ENCODE results near the gene CYLC1. TPM values are rescaled to one million over a fixed set of nuclear protein-coding genes. Genes with fewer than 3 reads are reported as not detected.

CYLC1 gene
- total and polyA plus RNA-seq, 8 donors, result not detected

DNA sequence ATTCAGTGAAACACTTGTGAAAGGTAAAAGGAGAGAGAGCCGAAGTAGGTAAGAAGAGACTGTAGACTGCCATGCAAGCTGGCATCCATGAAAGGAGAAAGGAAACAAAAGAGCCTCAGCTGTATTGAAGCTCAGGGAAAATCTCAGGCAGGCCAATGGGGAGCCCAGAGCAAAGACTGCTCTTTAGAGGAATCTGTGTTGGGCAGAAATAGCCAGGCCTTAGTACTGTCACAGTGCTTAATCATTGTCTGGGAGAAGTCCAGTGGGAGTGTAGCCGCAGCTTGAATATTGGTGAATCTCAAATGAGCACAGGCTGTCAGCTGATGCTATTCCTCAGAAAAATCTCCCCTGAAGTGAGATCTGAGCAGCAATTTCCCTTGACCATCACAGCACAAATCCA lies 27.6 kb downstream of the CYLC1 start:
- Histone ChIP-seq H3K27me3 (no peaks in the 10 kb centered on the region), H3K27ac (no peak overlapping the region), H3K9me3 (no peaks in the 10 kb centered on the region), H3K4me1 (no peaks in the 10 kb centered on the region), H3K36me3 (no peaks in the 10 kb centered on the region), H3K4me3 (no peak overlapping the region)
- intact Hi-C loops (cut with DNase I), result no loop called here
- DNase-seq, result no peak
- TF ChIP-seq, protein P1, sequence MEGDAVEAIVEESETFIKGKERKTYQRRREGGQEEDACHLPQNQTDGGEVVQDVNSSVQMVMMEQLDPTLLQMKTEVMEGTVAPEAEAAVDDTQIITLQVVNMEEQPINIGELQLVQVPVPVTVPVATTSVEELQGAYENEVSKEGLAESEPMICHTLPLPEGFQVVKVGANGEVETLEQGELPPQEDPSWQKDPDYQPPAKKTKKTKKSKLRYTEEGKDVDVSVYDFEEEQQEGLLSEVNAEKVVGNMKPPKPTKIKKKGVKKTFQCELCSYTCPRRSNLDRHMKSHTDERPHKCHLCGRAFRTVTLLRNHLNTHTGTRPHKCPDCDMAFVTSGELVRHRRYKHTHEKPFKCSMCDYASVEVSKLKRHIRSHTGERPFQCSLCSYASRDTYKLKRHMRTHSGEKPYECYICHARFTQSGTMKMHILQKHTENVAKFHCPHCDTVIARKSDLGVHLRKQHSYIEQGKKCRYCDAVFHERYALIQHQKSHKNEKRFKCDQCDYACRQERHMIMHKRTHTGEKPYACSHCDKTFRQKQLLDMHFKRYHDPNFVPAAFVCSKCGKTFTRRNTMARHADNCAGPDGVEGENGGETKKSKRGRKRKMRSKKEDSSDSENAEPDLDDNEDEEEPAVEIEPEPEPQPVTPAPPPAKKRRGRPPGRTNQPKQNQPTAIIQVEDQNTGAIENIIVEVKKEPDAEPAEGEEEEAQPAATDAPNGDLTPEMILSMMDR (IDR thresholded peaks at IDR 0.05), result no peak
- ATAC-seq, result no peak

DNA sequence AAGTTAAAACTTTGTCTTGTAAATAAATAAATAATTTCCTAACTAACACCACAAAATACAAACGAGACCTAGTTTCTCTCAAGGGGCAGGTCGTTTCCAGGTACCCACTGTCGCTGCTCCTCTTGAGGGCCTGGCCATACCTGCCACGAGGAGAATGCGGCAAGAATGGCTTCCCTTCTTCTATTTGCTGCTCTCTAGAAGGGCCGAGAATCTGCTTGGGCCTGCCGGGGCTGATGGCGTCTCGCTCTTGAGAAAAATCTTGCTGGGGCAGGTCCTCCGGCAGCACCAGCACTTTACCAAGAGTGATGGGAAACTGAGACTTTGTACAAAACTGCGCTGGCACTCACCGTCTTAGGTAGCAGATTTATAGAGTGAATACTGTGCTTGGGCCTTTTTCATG lies 31.5 kb downstream of the CYLC1 start:
- Histone ChIP-seq H3K9me3 (no peaks in the 10 kb centered on the region), H3K27ac (no peak overlapping the region), H3K4me3 (no peak overlapping the region), H3K4me1 (no peaks in the 10 kb centered on the region), H3K27me3 (peaks cover 0 to 3% of the 10 kb centered on the region in 2 donors), H3K36me3 (no peaks in the 10 kb centered on the region)
- intact Hi-C loops (cut with DNase I), result no loop called here
- ATAC-seq, result no peak
- TF ChIP-seq, protein P1 (IDR thresholded peaks at IDR 0.05), result no peak
- DNase-seq, result no peak

DNA sequence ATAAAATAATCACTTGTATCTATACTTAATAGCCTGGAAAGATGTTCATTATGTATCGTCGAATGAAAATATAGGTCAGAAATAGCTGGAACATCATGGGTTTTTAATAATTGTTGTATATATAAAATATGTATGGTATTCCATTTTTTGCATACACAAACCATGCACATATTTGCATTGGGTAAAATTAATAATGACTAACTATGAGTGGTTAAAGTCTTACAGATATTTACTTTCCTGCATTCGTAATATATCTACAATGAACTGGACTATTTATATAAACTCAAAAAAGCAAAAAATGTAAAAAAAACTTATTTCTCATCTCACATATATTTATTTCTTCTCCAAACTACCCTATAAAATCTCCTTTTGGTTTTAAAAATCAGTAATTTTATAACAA lies 46.0 kb downstream of the CYLC1 start:
- H3K4me3 ChIP-seq, result no peak overlapping the region
- TF ChIP-seq, protein P1 (IDR thresholded peaks at IDR 0.05), result no peak

DNA sequence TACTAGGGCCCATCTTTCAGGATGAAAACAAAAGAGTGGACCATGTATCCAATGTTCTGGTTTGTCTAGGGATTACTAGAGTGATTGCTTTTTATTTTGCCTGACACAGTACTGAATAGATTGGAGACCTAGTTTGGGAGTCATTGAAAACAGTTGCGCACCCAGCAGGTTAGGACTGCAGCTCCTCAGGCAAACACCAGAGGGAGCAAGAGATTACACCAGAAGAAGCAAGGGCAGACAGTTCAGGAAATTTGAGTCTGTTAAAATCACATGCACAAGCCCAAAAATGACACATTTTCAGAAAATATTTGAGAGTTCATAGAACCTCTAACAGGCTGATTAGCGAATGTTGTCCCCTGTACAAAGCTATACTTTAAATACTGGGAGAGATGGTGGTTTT lies 55.6 kb downstream of the CYLC1 start:
- ATAC-seq (no peak), DNase-seq (peak in 1 of 4 donors; percentile 0)
- TF ChIP-seq, protein P1 (IDR thresholded peaks at IDR 0.05), result no peak
- Histone ChIP-seq H3K36me3 (no peaks in the 10 kb centered on the region), H3K4me3 (no peak overlapping the region), H3K27ac (no peak overlapping the region), H3K9me3 (no peaks in the 10 kb centered on the region), H3K4me1 (no peaks in the 10 kb centered on the region), H3K27me3 (no peaks in the 10 kb centered on the region)
- intact Hi-C loops (cut with DNase I), result no loop called here

More for the DNA sequence above, 46.0 kb downstream of the CYLC1 start:
- DNase-seq (no peak), ATAC-seq (no peak)
- no peaks in the 10 kb centered on the region for H3K27me3 ChIP-seq
- no peaks in the 10 kb centered on the region for H3K9me3 ChIP-seq
- intact Hi-C loops (cut with DNase I), result no loop called here
- no peaks in the 10 kb centered on the region for H3K4me1 ChIP-seq
- no peak overlapping the region for H3K27ac ChIP-seq
- no peaks in the 10 kb centered on the region for H3K36me3 ChIP-seq

DNA sequence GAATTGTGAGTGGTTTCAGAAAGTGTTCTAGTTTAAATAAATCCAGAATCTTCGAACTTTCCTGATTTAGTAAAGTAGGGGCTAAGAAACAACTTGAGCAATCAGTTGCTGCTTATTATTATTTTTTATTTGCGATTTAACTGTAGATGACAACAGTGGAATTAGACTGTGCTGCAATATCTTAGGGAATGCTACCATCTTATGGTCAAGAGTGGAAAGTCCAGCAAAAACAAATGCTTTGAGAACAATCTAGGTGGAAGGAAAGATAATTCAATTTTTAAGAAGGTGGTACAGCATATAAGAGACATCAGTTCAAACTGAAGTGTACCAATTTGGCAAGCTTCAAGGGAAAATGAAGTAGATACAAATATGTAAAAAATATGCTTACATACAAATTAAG lies 73.3 kb downstream of the CYLC1 start:
- H3K9me3 ChIP-seq, result no peaks in the 10 kb centered on the region
- intact Hi-C loops (cut with DNase I), result no loop called here
- H3K36me3 ChIP-seq, result no peaks in the 10 kb centered on the region
- TF ChIP-seq, protein P1 (IDR thresholded peaks at IDR 0.05), result no peak
- DNase-seq, result no peak
- H3K27me3 ChIP-seq, result no peaks in the 10 kb centered on the region
- no peak for ATAC-seq
- no peak overlapping the region for H3K4me3 ChIP-seq
- no peaks in the 10 kb centered on the region for H3K4me1 ChIP-seq
- H3K27ac ChIP-seq, result no peak overlapping the region

Measured in left lung (tissue), 10 donors.